UCSD-AML1 (cell line): Measurements from ENCODE around the gene MYL3.
"Not testable (repeated sequence)": the region's sequence is repeated elsewhere in the genome, so short reads cannot be mapped to it uniquely, and the experiment has no call there.

Source experiments
- DNase-seq: peaks from one replicate; lab custom pipeline; 2025; ENCODE audit not compliant: unreplicated experiment; lab: John Stamatoyannopoulos, UW

MYL3 gene

GRCh38 chr3:46863261-46863782 is at the start of gene MYL3:
Gene MYL3, minus strand, starts transcription at chr3:46863444. Its CDS starts 54 bp downstream, at chr3:46863390.
- DNase-seq, result no peak

GRCh38 chr3:46912986-46913385 is 49.7 kb upstream of the MYL3 start:
- DNase-seq, result no peak

GRCh38 chr3:46910914-46911313 is 47.7 kb upstream of the MYL3 start:
- DNase-seq, result not testable (repeated sequence)

- no peak for DNase-seq
These were observed 47.0 kb upstream of the MYL3 start for GRCh38 chr3:46910166-46910760.

- peak; percentile 83 for DNase-seq
These were observed 46.4 kb upstream of the MYL3 start for GRCh38 chr3:46909535-46910161.

GRCh38 chr3:46908986-46909534 is 45.8 kb upstream of the MYL3 start:
- DNase-seq, result no peak

GRCh38 chr3:46908294-46908985 is 45.2 kb upstream of the MYL3 start:
- no peak for DNase-seq

GRCh38 chr3:46907960-46908293 is 44.7 kb upstream of the MYL3 start:
- DNase-seq, result no peak

- no peak for DNase-seq
These were observed 44.0 kb upstream of the MYL3 start for GRCh38 chr3:46907271-46907670.

- no peak for DNase-seq
These were observed 43.3 kb upstream of the MYL3 start for GRCh38 chr3:46906471-46907058.

- no peak for DNase-seq
These were observed 42.6 kb upstream of the MYL3 start for GRCh38 chr3:46905661-46906451.

- DNase-seq, result no peak
These were observed 41.9 kb upstream of the MYL3 start for GRCh38 chr3:46905213-46905560.

GRCh38 chr3:46904303-46905212 is 41.3 kb upstream of the MYL3 start:
- DNase-seq, result no peak

- peak; percentile 79 for DNase-seq
These were observed 40.4 kb upstream of the MYL3 start for GRCh38 chr3:46903341-46904302.

- DNase-seq, result no peak
These were observed 39.0 kb upstream of the MYL3 start for GRCh38 chr3:46902188-46902631.

GRCh38 chr3:46901591-46902187 is 38.4 kb upstream of the MYL3 start:
- DNase-seq, result no peak

GRCh38 chr3:46901061-46901460 is 37.8 kb upstream of the MYL3 start:
- DNase-seq, result no peak

- DNase-seq, result no peak
These were observed 37.1 kb upstream of the MYL3 start for GRCh38 chr3:46900356-46900755.
